ENCODE data around the gene CD48.
"Not testable (repeated sequence)": the region's sequence is repeated elsewhere in the genome, so short reads cannot be mapped to it uniquely, and the experiment has no call there.

Gene CD48

DNA sequence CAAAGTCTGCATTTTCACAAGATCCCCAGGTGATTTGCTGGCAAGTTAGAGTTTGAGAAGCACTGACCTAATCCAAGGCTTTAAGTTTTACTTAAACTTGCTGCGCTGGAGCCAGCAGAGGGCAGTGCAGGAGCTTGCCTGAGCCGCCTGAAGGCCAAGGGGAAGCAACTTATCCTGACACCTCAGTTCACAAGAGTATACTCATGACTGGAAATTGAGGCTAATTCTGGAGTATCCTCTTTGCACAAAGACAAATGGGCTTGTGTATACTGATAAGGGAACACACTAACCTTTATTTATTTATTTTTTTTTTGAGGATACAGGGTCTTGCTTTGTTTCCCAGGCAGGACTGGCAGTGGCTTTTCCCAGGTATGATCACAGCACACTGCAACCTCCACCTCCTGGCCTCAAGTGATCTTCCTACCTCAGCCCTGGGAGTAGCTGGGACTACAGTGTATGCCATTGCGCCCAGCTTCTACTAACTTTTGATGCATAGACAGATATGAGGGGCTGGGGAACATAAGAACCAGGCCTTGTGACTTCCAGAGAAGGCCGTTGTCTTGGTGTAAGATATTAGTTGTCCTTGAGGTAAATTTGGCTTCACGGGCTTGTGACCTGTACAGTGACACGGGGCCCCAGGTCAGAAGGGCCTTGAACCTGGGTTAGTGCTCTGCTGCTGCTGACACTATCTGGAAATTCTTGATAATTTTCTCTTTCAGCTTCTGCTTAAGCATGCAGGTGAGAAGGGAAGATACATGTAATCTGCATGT lies 35.8 kb downstream of the CD48 start:
- DNase-seq (ENCODE audit: low read depth), result peak; percentile 51

DNA sequence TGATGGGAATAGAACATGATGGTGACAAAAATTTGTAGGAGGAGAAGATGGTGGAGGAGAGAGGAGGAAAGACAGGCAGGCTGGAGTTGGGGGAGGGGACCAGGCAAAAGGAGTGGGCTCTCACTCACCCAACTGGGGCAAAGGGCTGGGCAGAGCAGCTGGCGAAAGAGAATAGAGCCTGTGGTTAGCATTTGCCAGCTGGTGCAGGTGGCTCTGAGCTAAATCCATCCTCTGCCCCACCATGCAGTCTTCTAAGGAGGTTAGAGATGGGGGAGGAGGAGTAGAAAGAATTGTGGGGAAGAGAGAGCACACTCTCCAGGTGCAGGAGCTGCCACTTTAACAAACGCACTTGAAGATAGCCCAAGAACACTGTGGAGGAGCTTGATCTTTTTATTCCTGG lies 37.2 kb downstream of the CD48 start:
- DNase-seq (ENCODE audit: low read depth), result no peak

DNA sequence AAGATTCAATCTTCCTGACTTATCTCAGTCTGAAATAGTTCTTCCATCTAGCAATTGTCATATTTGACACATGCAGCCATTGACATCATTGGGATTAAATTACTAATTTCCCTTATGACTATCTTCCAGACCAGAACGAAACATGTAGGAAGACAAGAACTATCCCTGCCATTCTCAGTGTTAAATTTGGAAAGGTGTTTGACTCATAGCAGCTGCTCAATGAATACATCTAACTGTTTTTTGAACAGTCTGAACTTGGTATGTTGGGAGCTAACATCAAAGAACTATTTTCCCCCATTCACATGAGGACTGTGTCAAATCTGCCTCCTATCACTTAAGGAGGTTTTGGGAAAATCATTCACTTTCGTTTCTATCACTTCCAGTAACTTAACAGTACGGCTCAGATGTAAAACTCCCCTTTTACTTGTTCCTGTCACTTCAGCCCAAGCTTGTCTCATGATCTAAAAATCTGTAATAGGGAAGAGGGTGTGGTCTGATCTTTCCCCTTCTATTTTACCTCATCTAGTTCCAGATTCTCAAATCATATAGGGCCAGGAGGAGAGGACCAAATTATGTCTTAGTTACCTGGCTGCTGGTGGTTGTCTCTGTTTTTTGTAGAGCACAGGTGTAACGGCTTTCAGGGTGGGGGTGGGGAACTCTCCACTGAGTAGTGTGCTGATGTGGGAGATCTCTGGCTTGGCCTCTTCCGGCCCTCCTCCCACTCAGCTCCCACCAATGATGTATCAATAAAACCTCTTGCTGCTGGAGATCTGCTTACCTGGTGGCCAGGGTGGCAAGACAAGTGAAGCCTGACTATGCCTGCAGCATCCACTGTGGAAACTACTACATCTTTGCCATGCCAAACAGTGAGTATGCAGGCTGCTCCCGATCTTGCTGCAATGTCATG lies 38.6 kb downstream of the CD48 start:
- DNase-seq (ENCODE audit: low read depth), result no peak

DNA sequence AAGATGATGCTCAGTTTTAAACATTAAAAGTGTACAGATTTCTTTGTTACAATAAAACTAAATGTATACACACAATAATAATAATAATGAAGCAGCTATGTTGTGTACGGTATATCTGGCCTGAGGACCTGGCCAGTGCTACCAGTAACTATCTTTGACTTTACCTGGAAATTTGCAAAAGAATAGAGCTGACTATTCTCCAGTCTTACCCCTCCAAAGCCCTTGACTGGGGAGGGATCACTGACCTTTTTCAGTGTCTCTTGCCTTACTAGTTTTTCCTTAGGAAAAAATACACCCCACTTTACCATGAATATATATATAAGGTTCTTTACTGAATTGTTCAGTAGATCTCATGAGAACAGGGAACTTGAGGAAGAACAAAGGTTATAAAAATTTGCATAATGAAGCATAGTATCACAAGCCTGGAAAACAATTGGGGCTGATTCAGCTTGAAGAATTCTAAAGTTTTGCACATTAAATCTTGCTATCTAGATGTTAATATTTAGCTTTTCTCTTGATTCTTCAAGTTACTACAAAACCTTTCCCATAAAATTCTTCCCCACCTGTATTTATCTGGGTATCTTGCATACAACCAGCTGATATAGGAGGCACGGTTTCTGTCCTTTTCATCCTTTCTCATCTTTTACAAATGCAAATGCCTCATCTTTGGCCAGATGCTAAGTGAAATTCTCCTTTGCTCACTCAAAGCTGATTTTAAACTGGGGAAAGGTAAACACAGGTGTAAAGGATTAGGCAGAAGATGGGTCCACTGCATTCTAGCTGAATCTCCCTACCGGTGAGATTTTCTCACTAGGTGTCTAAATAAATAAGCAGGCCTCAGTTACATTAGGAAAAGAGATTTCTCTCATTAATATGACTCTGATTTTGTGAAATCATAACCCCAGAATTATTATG lies 39.8 kb downstream of the CD48 start:
- DNase-seq (ENCODE audit: low read depth), result no peak

DNA sequence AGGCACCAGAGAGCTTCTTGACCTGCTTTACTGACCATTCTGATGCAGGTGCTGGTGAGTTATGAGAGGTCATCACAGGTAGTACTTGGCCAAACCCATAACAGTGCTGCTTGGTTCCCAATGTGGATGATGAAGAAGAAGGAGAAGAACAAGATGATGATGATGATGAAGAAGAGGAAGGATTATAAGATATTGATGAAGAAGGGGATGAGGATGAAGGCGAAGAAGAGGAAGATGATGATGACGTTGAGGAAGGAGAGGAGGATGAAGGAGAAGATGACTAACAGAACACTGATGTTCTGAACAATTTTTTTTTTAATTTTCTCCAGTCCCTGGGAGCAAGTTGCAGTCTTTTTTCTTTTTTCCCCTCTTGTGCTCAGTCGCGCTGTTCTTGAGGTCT lies 40.9 kb downstream of the CD48 start:
- no peak for DNase-seq (ENCODE audit: low read depth)

DNA sequence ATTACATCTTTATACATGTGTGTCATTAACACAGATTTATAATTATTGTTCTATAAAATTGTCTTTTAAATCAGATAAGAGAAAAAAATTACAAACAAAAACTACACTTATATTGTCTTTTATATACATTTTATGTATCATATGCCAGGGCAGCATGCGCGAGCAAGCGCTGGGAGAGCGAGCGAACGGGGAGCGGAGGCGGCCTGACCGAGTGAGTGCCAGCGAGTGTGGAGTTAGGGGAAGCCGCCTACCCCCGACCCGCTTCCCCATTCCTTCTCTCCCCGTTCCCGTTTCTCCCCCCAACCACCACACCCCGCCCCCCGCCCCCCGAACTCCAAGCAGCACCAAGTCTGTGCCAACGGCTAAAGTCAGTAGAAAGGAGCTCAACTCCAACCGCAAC lies 41.8 kb downstream of the CD48 start:
- no peak for DNase-seq (ENCODE audit: low read depth)

DNA sequence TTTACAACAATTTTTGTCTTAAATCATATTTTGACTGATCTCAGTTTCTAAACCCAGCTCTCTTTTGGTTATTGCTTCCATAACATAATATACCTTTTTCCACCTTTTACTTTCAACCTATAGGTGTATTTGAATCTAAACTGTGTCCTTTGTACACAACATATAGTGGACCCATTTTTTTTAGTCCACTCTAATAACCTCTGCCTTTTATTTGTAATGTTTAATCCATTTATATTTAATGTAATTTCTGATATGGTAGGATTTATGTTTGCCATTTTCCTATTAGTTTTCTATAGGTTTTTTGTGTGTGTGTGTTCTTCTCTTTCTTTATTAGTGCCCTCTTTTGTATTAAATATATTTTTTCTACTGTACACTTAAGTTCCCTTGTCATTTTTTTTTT lies 42.3 kb downstream of the CD48 start:
- DNase-seq (ENCODE audit: low read depth), result no peak

DNA sequence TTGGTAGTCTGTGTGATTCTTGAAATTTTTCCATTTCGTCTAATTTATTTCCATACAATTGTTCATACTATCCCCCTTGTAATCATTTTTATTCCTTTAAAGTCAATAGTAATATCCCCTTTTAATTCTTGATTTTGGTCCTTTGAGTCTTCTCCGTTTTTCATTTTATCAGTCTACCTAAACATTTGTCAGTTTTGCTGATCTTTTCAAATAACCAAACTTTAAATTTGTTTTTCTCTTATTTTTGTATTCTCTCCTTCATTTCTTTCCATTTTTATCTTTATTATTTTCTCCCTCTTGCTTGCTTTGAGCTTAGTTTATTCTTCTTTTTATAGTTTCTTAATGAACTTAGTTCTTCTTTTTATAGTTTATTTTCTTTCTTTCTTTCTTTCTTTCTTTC lies 43.7 kb downstream of the CD48 start:
- no peak for DNase-seq (ENCODE audit: low read depth)

DNA sequence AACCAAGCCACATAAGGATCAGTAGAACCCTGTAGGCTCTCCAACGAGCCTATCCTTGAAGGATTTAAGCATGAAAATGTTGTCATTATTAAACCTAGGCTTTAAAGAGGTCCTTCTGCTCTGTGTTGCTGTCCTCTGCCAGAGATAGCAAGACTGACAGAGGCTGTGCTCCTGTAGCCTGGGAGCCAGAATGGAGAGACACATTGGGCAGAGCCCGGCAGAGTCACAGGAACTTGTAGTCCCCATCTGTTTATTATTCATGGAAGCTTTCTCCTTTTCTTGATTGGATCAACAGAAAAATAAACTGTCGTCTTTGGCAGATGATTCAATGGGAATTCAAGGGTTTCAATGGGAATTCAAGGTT lies 45.6 kb downstream of the CD48 start:
- DNase-seq (ENCODE audit: low read depth), result no peak

DNA sequence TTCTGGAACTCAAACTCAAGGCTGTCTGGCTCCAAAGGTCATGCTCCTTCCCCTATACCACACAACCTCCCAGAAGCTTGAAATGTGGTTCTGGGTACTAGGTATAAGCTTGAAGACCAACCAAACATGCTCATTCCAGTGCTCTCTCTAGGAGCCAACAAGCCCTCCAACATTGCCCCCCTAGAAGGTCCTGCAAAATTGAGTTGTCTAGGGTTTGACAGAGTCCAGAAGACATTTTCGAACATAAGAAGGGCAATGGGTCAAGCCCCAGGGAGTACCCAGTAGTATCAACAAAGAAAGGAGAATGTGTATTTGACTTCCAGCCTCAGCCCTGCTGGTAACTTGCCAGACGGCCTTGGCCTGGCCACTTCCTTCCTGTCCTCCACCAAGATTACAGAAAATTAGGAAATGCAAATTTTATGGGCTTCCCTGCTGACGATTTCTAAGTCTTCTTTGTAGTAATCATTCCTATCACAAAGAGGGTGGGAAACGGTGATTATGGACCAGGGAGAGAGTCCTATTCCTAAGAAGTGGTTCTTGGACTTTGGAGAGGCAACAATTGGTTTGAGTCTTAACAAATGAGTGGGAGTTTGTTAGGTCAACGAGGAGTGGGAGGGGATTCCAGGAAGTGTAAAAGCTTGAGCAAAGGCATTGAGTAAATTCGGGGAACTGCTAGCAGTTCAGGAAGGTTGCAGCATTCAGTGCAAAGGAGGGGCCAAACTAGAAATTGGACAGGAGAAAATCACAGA lies 46.1 kb downstream of the CD48 start:
- DNase-seq (ENCODE audit: low read depth), result no peak

DNA sequence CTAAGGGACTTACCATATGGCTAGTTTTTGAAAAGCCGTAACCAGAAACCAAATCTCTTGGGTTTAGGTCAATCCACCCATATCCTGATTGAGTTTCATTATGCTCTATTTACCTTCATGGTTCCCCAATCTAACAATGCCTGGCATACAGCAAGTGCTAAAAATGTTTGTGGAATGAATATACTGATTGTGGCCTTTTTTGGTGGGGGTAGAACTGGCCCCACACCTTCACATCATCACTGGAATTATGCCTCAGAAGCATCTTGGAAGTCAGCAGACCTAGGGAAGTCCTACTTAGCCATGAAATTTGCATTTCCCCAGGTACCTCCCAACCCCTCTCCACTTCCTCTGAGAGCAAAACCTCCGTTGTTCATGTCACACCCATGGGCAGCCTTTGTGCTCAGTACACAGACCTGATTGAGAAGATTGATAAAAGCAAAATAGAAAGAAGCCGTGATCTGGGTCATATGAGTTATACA lies 47.0 kb downstream of the CD48 start:
- no peak for DNase-seq (ENCODE audit: low read depth)

DNA sequence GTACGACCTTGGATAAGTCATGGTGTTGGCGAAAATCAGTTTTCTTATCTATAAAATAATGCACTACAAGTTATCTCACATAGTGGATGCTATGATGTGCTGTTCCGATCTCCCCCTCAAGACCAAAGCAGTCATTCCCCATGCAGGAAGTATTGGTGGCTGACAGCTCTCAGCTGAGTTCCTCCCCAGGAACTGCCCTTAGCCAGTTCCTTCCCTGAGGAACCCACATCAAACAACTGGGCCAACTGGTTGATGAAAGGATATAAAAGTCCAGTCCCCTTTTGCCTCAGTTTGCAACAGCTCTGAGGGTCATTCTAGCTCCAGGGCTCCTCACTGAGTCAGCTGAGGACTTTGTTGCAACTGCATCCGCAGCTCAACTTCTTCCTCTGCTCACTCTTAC lies 48.7 kb downstream of the CD48 start:
- no peak for DNase-seq (ENCODE audit: low read depth)

DNA sequence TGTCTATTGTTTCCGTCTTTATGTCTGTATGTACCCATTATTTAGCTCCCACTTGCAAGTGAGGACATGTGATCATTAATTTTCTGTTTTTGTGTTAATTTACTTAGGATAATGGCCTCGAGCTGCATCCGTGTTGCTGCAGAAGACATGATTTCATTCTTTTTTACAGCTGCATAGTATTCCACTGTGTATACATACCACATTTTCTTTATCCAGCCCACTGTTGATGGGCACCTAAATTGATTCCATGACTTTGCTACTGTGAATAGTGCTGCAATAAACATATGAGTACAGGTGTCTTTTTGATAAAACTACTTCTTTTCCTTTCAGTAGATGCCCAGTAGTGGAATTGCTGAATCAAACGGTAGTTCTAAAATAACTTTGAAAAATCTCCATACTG lies 52.1 kb downstream of the CD48 start:
- no peak for DNase-seq (ENCODE audit: low read depth)

DNA sequence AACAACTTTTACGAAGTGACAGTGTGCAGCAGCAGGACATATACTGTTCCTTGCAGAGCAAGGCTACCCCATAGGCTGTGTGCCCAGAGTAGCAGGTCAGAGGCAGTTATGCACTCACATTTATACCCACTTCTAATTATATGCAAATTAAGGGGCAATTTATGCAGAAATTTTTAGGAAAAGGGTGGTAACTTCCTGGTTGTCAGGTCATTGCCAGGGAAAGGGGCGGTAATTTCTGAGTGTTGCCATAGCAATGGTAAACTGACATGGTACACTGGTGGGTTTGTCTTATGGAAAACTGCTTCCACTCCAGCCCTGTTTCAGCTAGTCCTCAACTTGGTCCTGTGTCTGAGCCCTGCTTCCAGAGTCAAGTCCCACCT lies 52.8 kb downstream of the CD48 start:
- no peak for DNase-seq (ENCODE audit: low read depth)

DNA sequence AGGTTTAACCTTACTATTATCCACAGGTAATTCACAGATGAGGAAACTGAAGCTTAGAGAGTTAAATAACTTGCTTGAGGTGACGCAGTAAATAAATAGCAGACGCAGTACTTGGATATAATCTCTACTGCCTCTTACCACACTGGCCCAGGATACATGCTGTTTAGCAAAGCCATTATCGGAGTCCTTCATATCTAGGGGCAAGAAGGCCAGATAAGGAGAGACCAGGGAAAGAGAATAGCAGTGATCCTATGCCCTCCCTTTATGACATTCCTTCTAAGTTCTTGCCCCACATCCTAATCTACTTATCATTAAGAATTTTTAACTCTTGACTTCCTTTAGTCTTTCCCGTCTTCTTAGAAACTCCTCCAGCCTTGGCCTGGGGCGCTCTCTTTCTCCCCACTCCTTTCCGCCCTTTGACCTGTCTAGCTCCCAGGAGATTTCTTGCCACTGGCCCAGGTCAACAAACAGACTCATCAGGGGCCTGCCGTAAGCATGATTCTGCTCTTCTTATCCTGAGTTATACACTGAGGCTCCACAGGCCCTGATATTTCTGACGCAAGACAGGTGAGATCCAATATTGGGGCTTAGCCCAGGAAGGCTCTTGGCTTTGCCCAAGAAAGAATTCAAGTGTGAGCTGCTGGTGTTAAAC lies 53.3 kb downstream of the CD48 start:
- DNase-seq (ENCODE audit: low read depth), result no peak

DNA sequence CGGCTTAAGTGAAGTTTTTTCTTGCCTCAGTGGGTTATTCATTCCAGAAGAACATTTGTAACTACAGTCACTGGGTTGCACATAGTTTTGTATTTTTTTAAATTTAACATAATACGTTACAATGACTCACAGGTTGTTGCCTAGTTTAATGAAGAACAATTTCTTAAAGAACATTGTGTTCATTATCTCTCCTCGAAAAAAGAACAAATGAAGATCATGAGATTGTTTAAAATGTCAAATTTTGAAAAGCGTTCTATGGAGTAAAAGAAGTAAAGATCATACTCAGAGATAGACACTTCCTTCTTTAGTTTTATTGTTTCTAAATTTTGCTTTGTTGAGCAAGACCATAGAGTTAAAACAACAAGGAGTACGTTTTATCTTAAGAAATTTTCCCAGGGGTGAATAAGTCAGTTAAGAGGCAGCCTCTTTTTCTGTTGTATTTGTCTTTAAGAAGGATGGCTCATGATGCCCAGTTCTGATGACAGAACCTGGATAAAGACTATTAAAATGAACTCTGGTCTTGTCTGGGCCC lies 54.3 kb downstream of the CD48 start:
- DNase-seq (ENCODE audit: low read depth), result no peak

DNA sequence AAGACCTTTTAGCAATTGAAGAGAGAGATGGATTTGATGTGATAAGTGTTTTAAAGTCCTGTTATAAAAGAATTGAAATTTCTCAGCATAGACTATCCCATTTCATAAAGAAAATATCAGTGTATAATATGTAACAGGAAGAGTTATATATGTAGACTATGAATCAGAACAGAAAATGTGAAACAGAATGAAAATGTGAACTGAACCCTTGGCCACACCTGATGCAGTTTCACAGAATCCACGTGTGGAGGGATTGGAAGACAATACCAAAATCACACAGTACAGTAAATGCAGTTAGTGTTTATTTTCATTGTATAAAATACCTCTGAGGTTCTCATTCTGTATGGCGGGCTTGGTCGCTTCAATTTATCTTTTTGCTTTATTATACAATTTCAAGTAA lies 54.9 kb downstream of the CD48 start:
- DNase-seq (ENCODE audit: low read depth), result no peak

DNA sequence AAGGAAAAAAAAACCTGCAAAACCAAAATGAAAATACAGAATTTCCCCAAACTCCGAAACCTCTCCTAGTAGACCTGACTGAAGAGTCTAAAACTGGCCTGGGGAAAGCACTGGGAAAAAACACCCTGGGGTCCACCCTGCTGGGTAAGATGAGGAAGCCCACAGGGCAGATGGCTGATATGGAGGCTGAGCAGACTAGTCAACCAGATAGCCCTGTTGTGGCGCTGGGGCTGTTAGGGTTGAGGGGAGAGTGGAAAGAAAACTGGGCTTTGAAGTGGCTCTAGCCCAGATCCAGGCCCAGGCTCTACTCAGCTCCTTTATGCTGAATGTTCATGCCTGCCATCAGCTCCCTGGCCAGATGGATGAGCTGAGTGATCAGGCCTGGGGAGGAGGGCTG lies 58.0 kb downstream of the CD48 start:
- DNase-seq (ENCODE audit: low read depth), result no peak

DNA sequence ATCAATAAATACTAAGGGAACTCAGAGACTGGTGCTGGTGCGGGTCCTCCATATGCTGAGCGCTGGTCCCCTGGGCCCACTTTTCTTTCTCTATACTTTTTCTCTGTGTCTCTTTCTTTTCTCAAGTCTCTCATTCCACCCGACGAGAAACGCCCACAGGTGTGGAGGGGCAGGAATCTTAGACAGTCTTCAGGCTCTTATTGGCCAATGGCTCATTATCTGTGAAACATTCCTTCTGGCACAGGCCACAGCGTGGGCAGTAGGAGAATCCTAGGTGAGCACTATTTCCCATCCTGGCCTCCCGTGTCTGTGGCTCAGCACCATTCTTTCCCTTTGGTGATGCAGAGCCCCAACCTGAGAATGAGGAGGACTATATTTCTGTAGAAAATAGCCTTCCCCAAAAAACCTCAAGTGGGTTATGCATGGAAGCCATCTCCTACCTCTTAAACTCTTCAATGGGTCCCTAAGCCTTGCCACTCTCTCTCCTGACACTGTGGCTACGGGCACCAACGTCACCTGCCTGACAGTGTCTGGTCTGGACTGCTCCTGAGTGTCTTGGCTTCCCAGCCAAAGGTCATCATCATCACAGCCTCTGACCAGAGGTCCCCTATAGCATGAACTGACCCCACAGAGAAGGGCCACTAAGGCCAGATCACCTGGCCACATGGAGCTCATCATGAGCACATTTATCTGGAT lies 58.5 kb downstream of the CD48 start:
- no peak for DNase-seq (ENCODE audit: low read depth)

DNA sequence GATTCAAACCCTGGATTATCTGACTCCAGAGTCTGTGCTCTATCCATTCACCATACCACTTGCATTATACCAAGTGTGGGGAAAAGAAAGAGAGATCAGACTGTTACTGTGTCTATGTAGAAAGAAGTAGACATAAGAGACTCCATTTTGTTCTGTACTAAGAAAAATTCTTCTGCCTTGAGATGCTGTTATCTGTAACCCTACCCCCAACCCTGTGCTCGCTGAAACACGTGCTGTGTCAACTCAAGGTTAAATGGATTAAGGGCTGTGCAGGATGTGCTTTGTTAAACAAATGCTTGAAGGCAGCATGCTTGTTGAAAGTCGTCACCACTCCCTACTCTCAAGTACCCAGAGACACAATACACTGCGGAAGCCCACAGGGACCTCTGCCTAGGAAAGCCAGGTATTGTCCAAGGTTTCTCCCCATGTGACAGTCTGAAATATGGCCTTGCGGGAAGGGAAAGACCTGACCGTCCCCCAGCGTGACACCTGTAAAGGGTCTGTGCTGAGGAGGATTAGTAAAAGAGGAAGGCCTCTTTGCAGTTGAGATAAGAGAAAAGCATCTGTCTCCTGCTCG lies 59.5 kb downstream of the CD48 start:
- DNase-seq (ENCODE audit: low read depth), result not testable (repeated sequence)

Data from activated gamma-delta T cell treated with anti-CD3 and anti-CD28 coated beads, Interleukin-2, amount 50 U/mL, for 16 hours (primary cell).